Skeletal muscle tissue (tissue), 4 donors: Measurements from ENCODE around the gene TRPM3. TPM values are rescaled to one million over a fixed set of nuclear protein-coding genes. Genes with fewer than 3 reads are reported as not detected.

Experiments used
- H3K27ac ChIP-seq: one replicate; pipeline ENCODE4 v1.7.0; 2013; ENCODE audit warnings: mild to moderate bottlenecking, low read depth, low read length, inconsistent platforms
- H3K27me3 ChIP-seq, 3 donors: one replicate each; pipeline ENCODE4 v1.7.0; 2013; ENCODE audit warnings: low read length in 3 of 3; ENCODE audit not compliant: control insufficient read depth in 3 of 3, insufficient read depth in 3 of 3
- H3K36me3 ChIP-seq, 3 donors: one replicate each; pipeline ENCODE4 v1.7.0; 2013; ENCODE audit warnings: low read length in 3 of 3; ENCODE audit not compliant: control insufficient read depth in 3 of 3, insufficient read depth in 3 of 3
- H3K4me1 ChIP-seq, 3 donors: one replicate each; pipeline ENCODE4 v1.7.0; 2013; ENCODE audit warnings: low read length in 3 of 3, mild to moderate bottlenecking in 3 of 3; ENCODE audit not compliant: control insufficient read depth in 3 of 3, insufficient read depth in 3 of 3
- H3K4me3 ChIP-seq, 3 donors: one replicate each; pipeline ENCODE4 v1.7.0; 2013; ENCODE audit warnings: low read length in 3 of 3
- H3K9ac ChIP-seq, 3 donors: one replicate each; pipeline ENCODE4 v1.7.0; 2013; ENCODE audit warnings: low read length in 3 of 3, mild to moderate bottlenecking in 3 of 3, moderate library complexity in 2 of 3, low read depth in 1 of 3
- H3K9me3 ChIP-seq, 3 donors: one replicate each; pipeline ENCODE4 v1.7.0; 2013; ENCODE audit warnings: low read length in 3 of 3; ENCODE audit not compliant: control insufficient read depth in 3 of 3
- total RNA-seq: library from RNA; depleted of rRNA; stranded (reverse); fragments of >200 nt; gene quantifications from one replicate; pipeline ENCODE4 v1.2.3, GENCODE V29; 2014
- donor health status: Osteomylitis.

The TRPM3 gene
- 1.6 TPM for total RNA-seq

GRCh38 chr9:71121275-71122021 lies at the start of gene TRPM3:
Gene TRPM3, minus strand, starts transcription at chr9:71121621. Its CDS starts 267 bp downstream, at chr9:71121354.
- Histone ChIP-seq H3K27ac (no peak within 1 kb of the TSS), H3K36me3 (no peaks in the 10 kb centered on the region), H3K9ac (no peak within 1 kb of the TSS), H3K9me3 (no peaks in the 10 kb centered on the region), H3K4me1 (no peaks in the 10 kb centered on the region), H3K4me3 (peak within 1 kb of the TSS in 1 of 3 donors; percentile 17), H3K27me3 (peaks cover 9 to 31% (median 18%) of the 10 kb centered on the region in 3 donors)

- no peaks in the 10 kb centered on the region for H3K4me1 ChIP-seq
- H3K9me3 ChIP-seq, result no peaks in the 10 kb centered on the region
- no peaks in the 10 kb centered on the region for H3K36me3 ChIP-seq
- no peak overlapping the region for H3K27ac ChIP-seq
- H3K4me3 ChIP-seq, result no peak overlapping the region
- H3K9ac ChIP-seq, result no peak overlapping the region
- no peaks in the 10 kb centered on the region for H3K27me3 ChIP-seq
These were observed 47.0 kb upstream of the TRPM3 start for GRCh38 chr9:71168418-71168817.

GRCh38 chr9:71162126-71162525 lies 40.7 kb upstream of the TRPM3 start:
- H3K9me3 ChIP-seq, result no peaks in the 10 kb centered on the region
- H3K4me1 ChIP-seq, result no peaks in the 10 kb centered on the region
- H3K4me3 ChIP-seq, result no peak overlapping the region
- no peaks in the 10 kb centered on the region for H3K27me3 ChIP-seq
- no peaks in the 10 kb centered on the region for H3K36me3 ChIP-seq
- H3K9ac ChIP-seq, result no peak overlapping the region
- no peak overlapping the region for H3K27ac ChIP-seq

- Histone ChIP-seq H3K36me3 (no peaks in the 10 kb centered on the region), H3K4me3 (no peak overlapping the region), H3K27ac (no peak overlapping the region), H3K27me3 (no peaks in the 10 kb centered on the region), H3K9me3 (no peaks in the 10 kb centered on the region), H3K9ac (no peak overlapping the region), H3K4me1 (no peaks in the 10 kb centered on the region)
These were observed 36.3 kb upstream of the TRPM3 start for GRCh38 chr9:71157731-71158130.

- Histone ChIP-seq H3K9ac (no peak overlapping the region), H3K27ac (no peak overlapping the region), H3K4me3 (no peak overlapping the region), H3K27me3 (no peaks in the 10 kb centered on the region), H3K36me3 (no peaks in the 10 kb centered on the region), H3K4me1 (no peaks in the 10 kb centered on the region), H3K9me3 (no peaks in the 10 kb centered on the region)
These were observed 25.9 kb upstream of the TRPM3 start for GRCh38 chr9:71147368-71147767.

- H3K4me1 ChIP-seq, result no peaks in the 10 kb centered on the region
- H3K4me3 ChIP-seq, result no peak overlapping the region
- H3K27me3 ChIP-seq, result no peaks in the 10 kb centered on the region
- no peaks in the 10 kb centered on the region for H3K36me3 ChIP-seq
- no peaks in the 10 kb centered on the region for H3K9me3 ChIP-seq
- no peak overlapping the region for H3K27ac ChIP-seq
- H3K9ac ChIP-seq, result no peak overlapping the region
These were observed 25.1 kb upstream of the TRPM3 start for GRCh38 chr9:71146511-71146910.

GRCh38 chr9:71145179-71145578 lies 23.8 kb upstream of the TRPM3 start:
- Histone ChIP-seq H3K36me3 (no peaks in the 10 kb centered on the region), H3K9ac (no peak overlapping the region), H3K4me3 (no peak overlapping the region), H3K27ac (no peak overlapping the region), H3K27me3 (no peaks in the 10 kb centered on the region), H3K4me1 (no peaks in the 10 kb centered on the region), H3K9me3 (no peaks in the 10 kb centered on the region)

- Histone ChIP-seq H3K9ac (no peak overlapping the region), H3K9me3 (no peaks in the 10 kb centered on the region), H3K36me3 (no peaks in the 10 kb centered on the region), H3K27me3 (no peaks in the 10 kb centered on the region), H3K4me1 (no peaks in the 10 kb centered on the region), H3K27ac (no peak overlapping the region), H3K4me3 (no peak overlapping the region)
These were observed 23.1 kb upstream of the TRPM3 start for GRCh38 chr9:71144495-71144894.

- Histone ChIP-seq H3K4me1 (no peaks in the 10 kb centered on the region), H3K4me3 (no peak overlapping the region)
These were observed 15.3 kb upstream of the TRPM3 start for GRCh38 chr9:71136696-71137095.

GRCh38 chr9:71131145-71131544 lies 9.7 kb upstream of the TRPM3 start:
- H3K4me1 ChIP-seq, result no peaks in the 10 kb centered on the region
- no peaks in the 10 kb centered on the region for H3K27me3 ChIP-seq
- H3K36me3 ChIP-seq, result no peaks in the 10 kb centered on the region
- H3K4me3 ChIP-seq, result no peak overlapping the region
- no peak overlapping the region for H3K9ac ChIP-seq
- H3K9me3 ChIP-seq, result no peaks in the 10 kb centered on the region
- H3K27ac ChIP-seq, result no peak overlapping the region

More at GRCh38 chr9:71136696-71137095, 15.3 kb upstream of the TRPM3 start:
- no peak overlapping the region for H3K9ac ChIP-seq
- H3K27ac ChIP-seq, result no peak overlapping the region
- no peaks in the 10 kb centered on the region for H3K36me3 ChIP-seq
- no peaks in the 10 kb centered on the region for H3K27me3 ChIP-seq
- no peaks in the 10 kb centered on the region for H3K9me3 ChIP-seq
